GM12878 (cell line): ENCODE data around the gene LRFN2. TPM values are rescaled to one million over a fixed set of nuclear protein-coding genes. Genes with fewer than 3 reads are reported as not detected.

Source experiments
- FOXM1 ChIP-seq: IDR thresholded peaks from 2 replicates; pipeline ENCODE4 v1.6.1; 2012; ENCODE audit warnings: low read depth, mild to moderate bottlenecking, inconsistent platforms, low read length, moderate library complexity
- JUND ChIP-seq: IDR thresholded peaks from 2 replicates; pipeline ENCODE4 v1.6.1; 2012; ENCODE audit warnings: low read depth, mild to moderate bottlenecking, low read length, improper control_type of control experiment, moderate library complexity
- NR2C2 ChIP-seq: IDR thresholded peaks from 2 replicates; pipeline ENCODE4 v1.6.1; 2011; ENCODE audit warnings: borderline replicate concordance, low read depth; ENCODE audit not compliant: control insufficient read depth, insufficient read length
- PAX5 ChIP-seq: IDR thresholded peaks from 2 replicates; pipeline ENCODE4 v1.6.1; 2011; ENCODE audit warnings: low read depth, low read length, borderline replicate concordance
- REST ChIP-seq: IDR thresholded peaks from 2 replicates; pipeline ENCODE4 v1.6.1; 2012; ENCODE audit warnings: mild to moderate bottlenecking, low read depth, low read length
- SIX5 ChIP-seq: IDR thresholded peaks from 2 replicates; pipeline ENCODE4 v1.6.1; 2011; ENCODE audit warnings: mild to moderate bottlenecking, low read depth, low read length, moderate library complexity; ENCODE audit not compliant: severe bottlenecking
- ZNF24 ChIP-seq: fragments of 450-650 bp; IDR thresholded peaks from 2 replicates; pipeline ENCODE4 v1.6.1; 2017; ENCODE audit warnings: antibody characterized with exemption, mild to moderate bottlenecking
- ZNF687 ChIP-seq: fragments of 450-650 bp; IDR thresholded peaks from 2 replicates; pipeline ENCODE4 v1.6.1; 2017; ENCODE audit warnings: mild to moderate bottlenecking, moderate library complexity
- polyA plus RNA-seq, 11 experiments: library from polyadenylated mRNA; depleted of rRNA in 4 of 11; unstranded in 6 of 11; stranded (reverse) in 5 of 11; fragments of >200 nt; fragmentation: Nextera tagmentation in 4 of 11; fragmentation: Illumina TruSeq in 1 of 11; extraction: Ambion mirVana in 4 of 11; extraction: Trizol in 1 of 11; gene quantifications; 1 replicate in 1 of 11; 2 replicates in 10 of 11; pipeline versions ENCODE4 v1.2.1 to v1.2.3, GENCODE V29; 2011 to 2016; ENCODE audit warnings: inconsistent platforms in 2 of 11, missing spikeins in 2 of 11, low read depth in 1 of 11
- total RNA-seq, 4 experiments: library from RNA; depleted of rRNA in 3 of 4; stranded (reverse); fragments of >200 nt in 3 of 4; fragmentation: Illumina TruSeq in 1 of 4; extraction: Trizol in 1 of 4; gene quantifications; 2 replicates each; pipeline versions ENCODE4 v1.2.1 to v1.2.3, GENCODE V29; 2013 to 2021

The LRFN2 gene
- total and polyA plus RNA-seq, 10 of the 15 experiments (the other 5 are each of a cell fraction or from before 2014, with no cell fraction given) = not detected

DNA sequence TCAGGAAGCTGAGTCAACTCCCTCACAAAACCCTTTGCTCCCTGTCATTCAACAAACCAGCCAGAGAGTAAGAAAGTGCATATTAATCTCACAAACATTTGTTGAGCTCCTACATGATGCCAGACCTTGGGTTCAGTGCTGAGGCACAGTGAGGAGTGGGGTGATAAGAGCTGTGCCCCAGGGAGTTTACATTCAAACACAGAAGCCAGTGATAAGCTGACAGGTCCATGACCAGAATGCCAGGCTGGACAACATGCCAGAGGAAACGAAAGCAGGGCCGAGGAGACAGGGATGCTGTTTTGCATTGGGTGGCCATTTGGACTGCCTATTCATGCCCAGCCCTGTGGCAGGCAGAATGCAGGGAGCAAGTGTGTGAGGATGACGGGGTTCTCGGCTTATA is 76.7 kb downstream of the LRFN2 start (continued):
- TF ChIP-seq REST (no peak), ZNF24 (no peak), ZNF687 (no peak), FOXM1 (no peak), JUND (no peak), SIX5 (no peak), NR2C2 (no peak), PAX5 (no peak)
